Measurements from ENCODE around the gene LAMA1.

DNA sequence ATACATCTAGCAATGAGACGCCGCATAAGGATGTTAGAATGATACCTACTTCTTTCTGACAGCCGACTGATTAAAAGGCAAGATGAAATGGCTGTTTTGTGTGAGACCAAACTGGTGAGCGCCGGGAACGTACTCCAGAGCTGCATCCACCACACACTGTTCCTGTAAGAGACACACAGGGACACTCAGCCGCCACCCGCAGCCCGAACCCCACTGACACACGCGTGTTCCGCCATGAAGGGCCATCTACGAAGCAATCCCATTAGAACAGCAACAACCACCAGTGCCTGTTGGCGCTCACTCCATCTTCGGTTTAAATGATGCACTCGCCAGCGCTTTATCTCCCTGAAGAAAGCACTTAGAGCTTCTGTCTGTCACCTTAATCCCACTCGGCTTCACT, 162.3 kb downstream of the LAMA1 start:
- TF ChIP-seq, protein P1, sequence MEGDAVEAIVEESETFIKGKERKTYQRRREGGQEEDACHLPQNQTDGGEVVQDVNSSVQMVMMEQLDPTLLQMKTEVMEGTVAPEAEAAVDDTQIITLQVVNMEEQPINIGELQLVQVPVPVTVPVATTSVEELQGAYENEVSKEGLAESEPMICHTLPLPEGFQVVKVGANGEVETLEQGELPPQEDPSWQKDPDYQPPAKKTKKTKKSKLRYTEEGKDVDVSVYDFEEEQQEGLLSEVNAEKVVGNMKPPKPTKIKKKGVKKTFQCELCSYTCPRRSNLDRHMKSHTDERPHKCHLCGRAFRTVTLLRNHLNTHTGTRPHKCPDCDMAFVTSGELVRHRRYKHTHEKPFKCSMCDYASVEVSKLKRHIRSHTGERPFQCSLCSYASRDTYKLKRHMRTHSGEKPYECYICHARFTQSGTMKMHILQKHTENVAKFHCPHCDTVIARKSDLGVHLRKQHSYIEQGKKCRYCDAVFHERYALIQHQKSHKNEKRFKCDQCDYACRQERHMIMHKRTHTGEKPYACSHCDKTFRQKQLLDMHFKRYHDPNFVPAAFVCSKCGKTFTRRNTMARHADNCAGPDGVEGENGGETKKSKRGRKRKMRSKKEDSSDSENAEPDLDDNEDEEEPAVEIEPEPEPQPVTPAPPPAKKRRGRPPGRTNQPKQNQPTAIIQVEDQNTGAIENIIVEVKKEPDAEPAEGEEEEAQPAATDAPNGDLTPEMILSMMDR (conservative IDR thresholded peaks at IDR 0.05; ENCODE audit: low read depth, low read length) = no peak
- no peak for TF ChIP-seq EZH2 (IDR thresholded peaks at IDR 0.05; ENCODE audit: borderline replicate concordance, low read depth, low read length, poor library complexity, severe bottlenecking)
